Stimulated activated naive CD4-positive, alpha-beta T cell (primary cell): ENCODE results near the gene IGSF21.
"Not testable (repeated sequence)": the region's sequence is repeated elsewhere in the genome, so short reads cannot be mapped to it uniquely, and the experiment has no call there.

Source experiments
- DNase-seq, 6 experiments: peaks; one replicate each; lab custom pipeline; 2025; lab: John Stamatoyannopoulos, UW

IGSF21 gene

DNA sequence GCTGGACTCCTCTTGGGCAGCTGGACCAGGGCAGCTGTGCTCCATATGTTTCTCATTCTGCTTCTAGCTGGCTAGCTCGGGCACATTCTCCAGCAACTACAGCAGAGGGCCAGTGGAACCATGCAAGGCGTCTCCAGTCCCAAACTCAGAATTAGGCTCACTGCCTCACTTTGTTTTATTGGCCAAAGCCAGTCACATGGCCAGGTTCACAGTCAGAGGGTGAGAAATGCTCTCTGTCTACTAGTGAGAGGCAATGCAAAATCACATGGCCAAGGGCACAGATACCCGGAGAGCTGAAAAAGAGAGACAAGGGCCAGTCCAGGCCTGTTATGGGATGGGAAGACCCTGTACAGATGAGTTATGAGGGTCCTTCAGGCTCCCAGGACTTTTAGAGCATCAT, 294.3 kb downstream of the IGSF21 start:
- no peak for DNase-seq

GRCh38 chr1:18404460-18404859, 296.9 kb downstream of the IGSF21 start:
- no peak for DNase-seq

DNA sequence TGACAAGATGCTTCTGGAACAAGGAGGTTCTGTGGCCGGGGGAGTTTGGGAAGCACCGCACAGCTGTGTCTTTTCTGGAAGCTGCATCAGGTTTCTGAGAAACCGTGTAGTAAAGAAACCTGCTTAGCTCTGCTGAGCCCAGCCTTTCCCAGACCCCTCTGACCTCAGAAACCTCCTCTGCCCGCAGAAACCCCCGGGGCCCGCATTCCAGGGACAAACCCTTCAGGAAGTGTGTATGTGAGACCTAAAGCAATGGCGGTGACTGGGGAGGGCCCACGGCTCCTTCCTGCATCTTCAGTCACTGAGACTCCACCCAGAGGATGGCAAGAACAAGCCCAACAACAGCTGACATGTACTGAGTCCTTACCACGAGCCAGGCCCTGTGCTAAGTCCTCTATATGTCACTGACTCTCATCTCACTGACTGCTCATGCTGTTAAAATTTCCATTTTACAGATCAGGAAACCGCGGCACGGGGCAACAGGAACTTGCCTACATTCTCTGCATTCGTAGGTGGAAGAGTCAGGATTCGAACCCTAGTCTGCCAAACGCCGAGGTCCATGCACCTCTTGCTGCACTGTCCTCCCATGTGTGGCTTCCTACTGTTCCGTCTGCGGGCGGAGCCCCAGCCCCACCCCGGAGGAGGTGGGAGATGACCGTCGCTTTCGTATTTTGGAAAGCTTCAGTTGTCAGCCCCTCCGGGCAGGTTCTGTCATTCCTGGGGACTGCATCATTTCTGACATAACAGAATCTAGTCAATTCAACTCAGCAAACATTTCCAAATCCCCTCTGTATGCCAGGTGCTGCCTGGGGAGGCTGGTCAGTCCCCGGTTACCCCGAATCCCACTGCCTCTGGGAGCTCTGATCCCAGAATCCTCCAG, 299.8 kb downstream of the IGSF21 start:
- no peak for DNase-seq

DNA sequence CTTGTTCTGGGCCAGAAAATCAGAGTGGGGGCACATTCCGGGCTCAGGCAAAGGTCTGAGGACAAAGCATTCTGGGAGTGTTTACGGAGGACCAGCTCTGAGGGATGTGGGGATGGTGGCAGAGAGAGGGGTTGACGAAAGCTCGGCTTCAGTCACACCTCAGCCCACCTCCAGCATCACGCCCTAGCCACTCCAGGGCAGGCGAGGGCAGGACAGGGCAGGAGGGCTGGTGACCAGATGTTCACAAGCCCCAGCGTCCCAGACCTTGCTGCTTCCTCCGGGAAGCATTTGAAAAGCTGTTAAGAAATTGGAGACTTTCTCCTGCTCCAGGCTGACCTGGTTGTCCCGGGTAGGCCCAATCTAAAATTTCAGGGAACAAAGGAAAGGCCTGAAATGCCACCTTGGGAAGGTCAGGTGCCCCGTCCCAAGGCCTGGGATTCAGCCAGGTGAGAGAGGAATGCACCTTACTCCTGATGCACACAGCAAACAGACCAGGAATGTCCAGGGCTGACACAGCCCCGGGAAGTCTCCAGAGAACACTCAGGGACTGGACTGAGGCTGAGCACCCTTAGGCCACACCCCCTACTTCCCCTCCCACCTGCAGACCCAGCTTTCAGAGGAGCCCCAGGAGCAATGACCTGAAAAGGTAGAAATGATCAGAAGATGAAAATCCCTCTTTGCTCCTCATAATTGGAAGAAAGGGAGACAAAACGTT, 301.2 kb downstream of the IGSF21 start:
- DNase-seq: no peak

DNA sequence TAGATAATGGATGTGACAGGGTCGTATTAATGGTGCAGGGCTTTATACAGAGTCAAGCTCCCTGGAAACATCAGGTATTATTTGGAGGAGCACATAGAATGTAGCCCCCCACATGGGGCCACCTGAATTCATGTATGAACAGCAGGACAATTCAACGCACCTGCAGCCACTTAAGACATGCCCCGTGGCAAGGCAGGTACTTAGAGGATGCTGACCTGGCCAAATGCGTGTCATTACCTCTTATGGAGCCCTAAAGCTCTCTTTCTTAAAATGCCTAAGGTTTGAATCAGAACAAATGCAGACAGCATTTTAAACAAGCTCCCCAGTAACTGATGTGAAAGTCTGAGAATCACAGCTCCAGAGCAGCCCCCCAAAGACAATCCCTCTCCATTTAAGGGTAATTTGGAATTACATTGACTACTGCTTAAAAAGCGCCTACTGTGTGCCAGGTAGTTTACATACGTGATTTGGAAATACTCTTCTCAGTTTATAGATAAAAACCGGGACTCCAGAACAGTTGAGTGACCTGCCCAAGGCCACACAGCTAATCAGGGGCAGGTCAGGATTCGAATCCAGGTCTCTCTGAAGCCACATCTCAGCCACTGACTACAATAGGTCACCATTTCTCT, 302.1 kb downstream of the IGSF21 start:
- DNase-seq: no peak

DNA sequence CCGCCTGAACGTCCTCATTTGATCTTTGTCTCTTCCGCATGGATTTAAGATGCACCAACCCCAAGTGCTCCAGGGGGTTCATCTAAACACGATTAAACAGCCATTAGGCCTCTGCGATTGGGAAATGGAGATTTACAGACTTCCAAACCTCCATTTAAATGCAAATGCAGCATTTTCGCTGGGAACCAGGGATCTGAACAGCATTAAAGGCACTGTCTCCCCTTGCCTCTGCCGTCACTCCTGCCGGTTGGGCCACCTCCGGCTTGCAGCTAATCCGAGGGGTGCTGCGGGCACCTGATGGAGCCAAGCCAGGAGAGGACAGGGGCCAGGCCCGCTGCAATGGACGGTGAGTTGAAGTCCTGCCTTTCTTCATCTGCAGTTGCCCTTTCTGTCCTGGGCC, 302.8 kb downstream of the IGSF21 start:
- no peak for DNase-seq

DNA sequence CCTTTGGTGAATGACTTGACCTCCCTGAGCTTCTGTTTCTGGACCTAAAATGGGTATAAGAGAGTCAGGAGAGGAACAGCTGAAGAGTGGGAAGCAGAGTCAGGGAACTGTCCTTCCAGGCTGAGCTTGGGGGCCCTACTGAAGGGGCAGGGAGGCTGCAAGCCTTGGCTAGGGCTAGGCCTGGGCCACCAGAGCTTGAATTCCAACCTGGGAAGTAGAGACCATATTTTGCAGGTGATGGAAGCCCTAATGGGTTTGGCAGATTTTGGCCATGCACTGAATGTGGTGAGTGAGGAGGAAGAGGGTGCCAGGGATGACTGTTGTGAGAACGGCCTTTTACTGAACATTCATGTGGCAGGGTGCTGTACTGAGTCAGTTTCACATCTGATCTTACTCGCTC, 303.7 kb downstream of the IGSF21 start:
- no peak for DNase-seq

GRCh38 chr1:18411820-18412641, 304.4 kb downstream of the IGSF21 start:
- DNase-seq: no peak

- DNase-seq: no peak
These were observed 305.3 kb downstream of the IGSF21 start for GRCh38 chr1:18412882-18413353.

DNA sequence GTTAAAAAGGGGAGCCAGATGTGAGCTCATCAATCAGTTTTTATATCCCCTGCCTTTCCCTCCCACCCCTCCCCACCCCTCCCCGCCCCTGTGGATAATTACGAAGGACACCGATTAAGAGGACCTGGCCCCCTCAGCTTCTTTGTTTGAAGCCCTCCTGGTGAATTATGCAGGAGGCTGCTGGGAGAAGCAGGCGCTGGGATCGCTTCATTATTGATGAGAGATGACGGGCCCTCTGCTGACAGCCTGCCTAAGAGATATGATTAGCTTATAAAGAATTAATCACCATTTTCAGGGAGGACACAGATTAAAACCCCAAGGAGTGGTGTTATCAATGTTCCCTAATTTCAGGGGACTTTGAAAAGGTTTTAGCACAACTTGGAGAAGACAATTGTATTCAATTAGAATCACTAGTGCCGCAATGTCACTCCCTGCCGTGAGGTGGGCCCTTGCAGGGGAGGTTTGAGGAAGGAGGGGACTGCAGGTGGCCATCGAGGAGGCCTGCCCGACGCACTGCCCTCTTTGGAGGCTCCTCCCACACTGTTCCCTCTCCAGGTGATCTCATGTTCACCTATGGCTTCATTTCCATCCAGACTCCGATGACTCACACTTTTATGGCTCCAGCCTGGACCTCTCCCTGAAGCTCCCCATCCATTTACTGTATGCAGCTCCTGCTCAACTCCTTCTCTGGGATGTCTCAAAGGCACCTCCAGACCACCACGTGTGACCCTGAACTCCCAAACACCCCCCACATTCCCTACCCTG, 306.1 kb downstream of the IGSF21 start:
- DNase-seq: no peak

DNA sequence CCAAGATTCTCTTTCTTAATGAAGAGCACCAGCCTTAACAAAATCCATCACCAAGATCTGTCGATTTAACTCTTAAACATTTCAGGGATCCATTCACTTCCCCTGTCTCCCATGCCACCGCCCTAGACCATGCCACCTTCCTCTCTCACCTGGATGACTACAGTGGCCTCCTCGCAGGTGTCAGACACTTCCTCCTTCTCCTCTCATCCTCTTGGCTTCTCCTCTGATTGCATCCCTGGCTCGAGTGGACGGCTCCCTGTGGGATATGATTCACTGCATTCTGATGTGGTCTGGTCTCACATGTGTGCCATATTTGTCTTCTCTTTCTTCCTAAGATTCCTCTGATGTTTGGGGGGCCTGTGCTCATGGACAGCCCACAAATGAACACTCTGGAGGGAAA, 306.7 kb downstream of the IGSF21 start:
- no peak for DNase-seq

DNA sequence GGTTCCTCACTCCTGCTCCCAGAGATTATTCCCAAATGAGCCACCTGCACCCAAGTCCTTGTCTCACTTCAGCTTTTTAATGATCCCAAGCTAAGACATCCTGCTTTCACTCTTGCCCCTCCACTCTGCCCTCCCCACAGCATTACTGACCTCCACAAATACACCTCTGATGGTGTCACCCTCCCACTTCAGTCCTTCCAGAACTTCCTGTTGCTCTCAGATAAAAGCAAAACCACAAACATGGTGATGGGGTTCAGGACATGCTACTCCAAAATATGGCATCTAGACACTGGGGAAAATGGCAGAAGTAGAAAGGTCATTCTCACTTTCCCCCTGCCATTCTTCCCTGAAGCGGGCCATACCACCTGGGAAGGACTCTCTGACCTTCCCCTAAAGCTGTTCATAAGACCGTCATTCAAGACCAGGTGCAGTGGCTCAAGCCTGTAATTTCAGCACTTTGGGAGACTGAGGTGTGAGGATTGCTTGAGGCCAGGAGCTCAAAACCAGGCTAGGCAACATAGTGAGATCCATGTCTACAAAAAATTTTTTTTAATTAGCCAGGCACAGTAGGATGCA, 307.4 kb downstream of the IGSF21 start:
- DNase-seq: no peak

DNA sequence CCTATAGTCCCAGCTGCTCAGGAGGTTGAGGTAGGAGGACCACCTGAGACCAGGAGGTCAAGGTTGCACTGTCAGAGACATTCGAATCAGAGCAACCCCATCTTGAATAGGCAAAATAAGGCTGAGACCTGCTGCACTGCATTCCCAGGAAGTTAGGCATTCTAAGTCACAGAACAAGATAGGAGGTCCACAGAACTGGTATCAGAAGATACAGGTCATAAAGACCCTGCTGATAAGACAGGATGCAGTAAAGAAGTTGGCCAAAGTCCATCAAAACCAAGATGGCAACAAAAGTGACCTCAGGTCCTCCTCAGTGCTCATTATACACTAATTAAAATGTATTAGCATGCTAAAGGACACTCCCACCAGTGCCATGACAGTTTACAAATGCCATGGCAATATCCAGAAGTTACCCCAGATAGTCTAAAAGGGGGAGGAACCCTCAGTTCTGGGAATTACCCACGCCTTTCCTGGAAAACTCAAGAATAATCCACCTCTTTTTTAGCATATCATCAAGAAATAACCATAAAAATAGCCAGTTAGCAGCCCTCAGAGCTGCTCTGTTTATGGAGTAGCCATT, 307.9 kb downstream of the IGSF21 start:
- DNase-seq: no peak

GRCh38 chr1:18416126-18416525, 308.5 kb downstream of the IGSF21 start:
- not testable (repeated sequence) for DNase-seq

DNA sequence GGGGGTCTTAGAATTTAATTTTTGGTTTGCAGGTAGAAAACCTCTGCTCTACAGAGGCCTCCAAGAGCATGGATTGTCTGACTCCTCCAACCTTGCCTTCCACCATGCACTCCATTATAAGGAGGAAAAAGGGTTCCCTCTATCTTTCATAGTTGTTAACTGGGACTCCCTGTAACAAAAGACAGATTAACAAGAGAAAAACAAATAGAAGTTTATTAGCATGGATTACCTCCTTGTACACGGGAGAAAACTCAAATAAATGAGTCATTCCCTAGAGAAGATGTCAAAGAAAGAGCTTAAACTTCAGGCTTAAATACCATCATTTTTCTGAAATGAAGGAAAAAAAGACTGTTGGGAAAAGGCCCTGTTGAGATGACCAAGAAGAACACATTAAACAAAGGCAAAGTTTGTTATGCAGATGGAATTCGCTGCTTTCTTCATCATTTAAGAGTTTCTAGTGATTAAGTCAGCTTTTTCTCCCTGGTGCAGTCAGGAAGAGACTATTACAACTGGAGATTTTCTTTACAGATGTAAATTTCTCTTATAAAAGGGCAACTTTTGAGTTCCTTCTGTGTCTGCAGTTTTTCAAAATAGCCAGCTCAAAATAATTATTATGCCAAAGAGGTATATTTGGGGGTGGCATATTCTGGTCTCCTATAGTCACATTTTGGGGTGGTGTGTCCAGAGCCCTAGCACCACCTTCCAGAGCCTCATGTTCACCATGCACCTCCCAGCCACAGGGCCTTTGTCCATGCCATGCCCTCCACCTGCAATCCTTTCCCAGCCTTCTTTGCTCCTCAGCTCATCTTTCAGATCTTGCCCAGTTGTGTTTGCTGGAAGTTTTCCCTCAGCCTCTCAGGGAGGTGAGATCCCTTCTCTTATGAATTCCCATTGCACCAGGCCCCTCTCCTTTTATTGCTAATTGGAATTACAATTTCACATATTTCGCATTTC, 310.0 kb downstream of the IGSF21 start:
- no peak for DNase-seq

DNA sequence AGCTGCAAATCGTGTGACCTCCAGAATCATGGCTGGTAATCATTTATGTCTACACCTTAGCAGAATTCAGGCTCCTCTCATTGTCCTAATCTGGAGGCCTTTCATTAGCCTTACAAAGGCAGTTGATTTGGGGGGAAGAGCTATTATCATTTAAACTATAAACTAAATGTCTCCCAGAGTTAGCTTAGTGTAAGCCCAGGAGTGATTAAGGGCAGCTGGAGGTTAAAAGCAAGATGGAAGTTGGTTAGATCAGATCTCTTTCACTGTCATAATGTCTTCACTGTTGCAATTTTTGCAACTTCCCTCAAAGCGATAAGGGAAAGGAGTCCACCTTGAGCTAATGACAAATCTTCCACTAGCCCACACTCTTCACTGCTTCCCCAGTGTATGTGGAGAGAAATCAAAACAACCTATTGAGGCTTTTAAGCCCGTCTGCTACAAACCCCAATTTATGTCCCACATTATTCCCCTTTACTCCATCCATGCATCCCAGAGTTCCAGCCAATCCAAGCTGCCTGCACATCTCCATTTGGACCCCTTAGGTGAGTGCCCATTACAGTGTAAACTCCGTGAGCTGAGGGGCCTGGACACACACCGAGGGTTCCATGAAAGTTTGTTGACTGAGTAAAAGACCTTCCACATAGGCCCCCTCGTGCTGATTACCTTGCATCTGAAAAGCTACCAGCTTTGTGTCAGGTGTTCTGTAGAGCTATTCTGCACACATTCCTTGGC, 311.7 kb downstream of the IGSF21 start:
- no peak for DNase-seq

- DNase-seq: no peak
These were observed 312.2 kb downstream of the IGSF21 start for GRCh38 chr1:18419845-18420184.

DNA sequence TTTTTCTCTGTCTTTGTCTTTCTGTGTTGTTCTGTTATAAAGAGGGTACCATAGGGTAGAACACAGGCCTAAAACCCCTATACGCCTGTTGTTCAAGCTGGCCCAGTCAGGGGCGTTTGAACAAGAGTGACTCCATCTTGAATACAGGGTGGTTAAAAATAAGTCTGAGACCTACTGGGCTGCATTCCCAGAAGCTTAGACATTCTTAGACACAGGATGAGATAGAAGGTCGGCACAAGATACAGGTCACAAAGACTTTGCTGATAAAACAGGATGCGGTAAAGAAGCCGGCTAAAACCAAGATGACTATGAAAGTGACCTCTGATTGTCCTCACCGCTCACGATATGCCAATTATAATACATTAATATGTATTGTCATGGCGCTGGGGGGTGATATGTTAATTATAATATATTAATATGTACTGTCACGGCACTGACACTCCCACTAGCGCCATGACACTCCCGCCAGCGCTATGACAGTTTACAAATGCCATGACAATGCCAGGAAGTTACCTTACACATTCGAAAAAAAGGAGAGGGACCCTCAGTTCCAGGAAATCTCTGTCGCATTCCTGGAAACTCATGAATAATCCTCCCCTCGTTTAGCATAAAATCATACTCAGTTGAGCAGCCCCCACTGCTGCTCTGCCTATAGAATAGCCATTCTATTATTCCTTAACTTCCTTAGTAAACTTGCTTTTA, 314.6 kb downstream of the IGSF21 start:
- DNase-seq: no peak
